AG08395 (cell line): ENCODE results near the gene TFAP2E.

Experiments used
- DNase-seq: peaks from one replicate; pipeline ENCODE4 v3.0.0; 2012; ENCODE audit warnings: mixed read lengths, low spot score

The TFAP2E gene

GRCh38 chr1:35557118-35557610 is 15.9 kb upstream of the TFAP2E start, which contains the start of gene KIAA0319L:
TSS of gene KIAA0319L (minus strand) at chr1:35557403. CDS start at chr1:35554491, 2,912 bp downstream.
- DNase-seq: peak; percentile 92

DNA sequence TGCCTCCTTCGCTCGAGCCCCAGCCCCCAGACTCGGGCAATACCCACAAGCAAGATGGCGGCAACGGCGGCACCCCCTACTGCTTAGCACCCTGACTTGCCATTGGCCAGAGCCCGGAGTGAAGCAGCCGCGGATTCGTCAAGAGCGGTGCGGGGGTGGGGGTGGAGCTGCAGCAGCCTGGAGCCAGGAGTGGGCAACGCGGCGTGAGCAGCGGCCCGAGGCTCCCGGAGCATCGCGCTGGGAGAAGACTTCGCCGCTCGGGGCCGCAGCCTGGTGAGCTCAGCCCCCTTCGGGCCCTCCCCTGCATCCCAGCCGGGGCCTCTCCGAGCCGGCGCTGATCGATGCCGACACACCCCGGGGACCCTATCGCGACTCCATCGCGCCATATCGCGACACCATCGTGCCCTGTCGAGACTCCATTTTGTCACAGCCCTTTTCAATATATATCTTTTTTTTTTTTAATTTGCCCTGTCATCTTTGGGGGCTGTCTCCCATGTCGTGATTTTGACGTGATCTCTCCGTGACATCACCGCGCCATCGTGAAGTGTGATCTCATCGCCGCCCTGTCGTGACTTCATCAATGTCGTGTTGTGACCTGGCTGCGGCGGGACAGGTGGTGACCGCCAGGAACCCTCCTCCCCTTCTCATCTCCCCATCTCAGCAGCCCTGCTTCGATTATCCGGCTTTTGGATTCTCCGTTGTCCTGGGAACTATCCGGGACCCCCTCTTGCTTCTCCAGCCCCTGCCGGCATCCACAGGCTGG is 15.3 kb upstream of the TFAP2E start, which contains the start of gene NCDN:
Gene NCDN (plus strand): TSS at position 189 of the 763 bp plus-strand sequence. CDS start 392 bp downstream, at position 581.
- DNase-seq: peak; percentile 98

DNA sequence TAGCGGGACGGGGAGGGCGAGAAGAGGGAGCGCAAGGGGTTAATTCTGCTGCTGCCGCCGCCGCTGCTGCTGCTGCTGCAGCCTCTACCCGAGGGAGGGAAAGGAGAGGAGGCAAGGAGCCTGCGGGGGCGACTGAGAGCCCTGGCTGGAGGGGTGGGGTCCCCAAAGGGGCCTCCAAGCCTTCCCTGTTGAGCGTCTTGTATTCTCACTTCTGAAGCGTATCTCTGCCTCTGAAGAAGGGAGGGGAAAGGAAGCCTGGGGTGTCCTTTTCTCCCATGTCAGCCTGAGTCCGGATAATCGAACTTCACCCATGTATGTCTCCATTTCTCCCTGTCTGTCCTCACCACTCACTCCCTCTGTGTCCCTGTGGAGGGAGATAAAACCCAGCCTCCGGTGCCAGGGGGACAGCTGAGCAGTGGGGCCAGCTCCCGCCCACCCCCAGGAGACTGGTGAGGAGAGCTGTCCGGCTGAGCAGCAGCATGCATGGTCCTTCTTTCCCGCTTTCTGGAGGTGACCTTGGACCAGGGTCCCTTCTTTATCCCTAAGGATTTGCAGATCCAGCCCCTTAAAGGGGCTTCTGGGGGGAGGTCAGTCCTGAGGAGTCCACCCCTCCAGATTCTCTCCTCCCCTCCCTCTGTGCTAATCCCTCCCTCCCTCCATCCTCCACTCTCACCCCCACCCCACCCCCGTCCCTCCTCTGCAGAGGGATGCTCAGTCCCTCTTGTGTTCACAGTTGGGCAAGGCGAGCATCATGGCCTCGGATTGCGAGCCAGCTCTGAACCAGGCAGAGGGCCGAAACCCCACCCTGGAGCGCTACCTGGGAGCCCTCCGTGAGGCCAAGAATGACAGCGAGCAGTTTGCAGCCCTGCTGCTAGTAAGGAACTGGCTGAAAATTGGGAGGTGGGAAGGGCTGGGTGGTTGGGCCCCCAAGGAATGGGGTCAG is 14.5 kb upstream of the TFAP2E start:
- DNase-seq: no peak

- DNase-seq: no peak
These were observed 13.7 kb upstream of the TFAP2E start for GRCh38 chr1:35559317-35559944.

DNA sequence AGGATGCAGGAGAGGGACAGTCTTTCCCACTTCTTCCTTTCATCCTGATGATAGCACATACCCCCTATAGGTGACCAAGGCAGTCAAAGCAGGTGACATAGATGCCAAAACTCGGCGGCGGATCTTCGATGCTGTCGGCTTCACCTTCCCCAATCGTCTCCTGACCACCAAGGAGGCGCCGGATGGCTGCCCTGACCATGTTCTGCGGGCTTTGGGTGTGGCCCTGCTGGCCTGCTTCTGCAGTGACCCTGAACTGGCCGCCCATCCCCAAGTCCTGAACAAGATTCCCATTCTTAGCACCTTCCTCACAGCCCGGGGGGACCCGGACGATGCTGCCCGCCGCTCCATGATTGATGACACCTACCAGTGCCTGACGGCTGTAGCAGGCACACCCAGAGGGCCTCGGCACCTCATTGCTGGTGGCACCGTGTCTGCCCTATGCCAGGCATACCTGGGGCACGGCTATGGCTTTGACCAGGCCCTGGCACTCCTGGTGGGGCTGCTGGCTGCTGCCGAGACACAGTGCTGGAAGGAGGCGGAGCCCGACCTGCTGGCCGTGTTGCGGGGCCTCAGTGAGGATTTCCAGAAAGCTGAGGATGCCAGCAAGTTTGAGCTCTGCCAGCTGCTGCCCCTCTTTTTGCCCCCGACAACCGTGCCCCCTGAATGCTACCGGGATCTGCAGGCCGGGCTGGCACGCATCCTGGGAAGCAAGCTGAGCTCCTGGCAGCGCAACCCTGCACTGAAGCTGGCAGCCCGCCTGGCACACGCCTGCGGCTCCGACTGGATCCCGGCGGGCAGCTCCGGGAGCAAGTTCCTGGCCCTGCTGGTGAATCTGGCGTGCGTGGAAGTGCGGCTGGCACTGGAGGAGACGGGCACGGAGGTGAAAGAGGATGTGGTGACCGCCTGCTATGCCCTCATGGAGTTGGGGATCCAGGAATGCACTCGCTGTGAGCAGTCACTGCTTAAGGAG is 12.6 kb upstream of the TFAP2E start:
- no peak for DNase-seq

DNA sequence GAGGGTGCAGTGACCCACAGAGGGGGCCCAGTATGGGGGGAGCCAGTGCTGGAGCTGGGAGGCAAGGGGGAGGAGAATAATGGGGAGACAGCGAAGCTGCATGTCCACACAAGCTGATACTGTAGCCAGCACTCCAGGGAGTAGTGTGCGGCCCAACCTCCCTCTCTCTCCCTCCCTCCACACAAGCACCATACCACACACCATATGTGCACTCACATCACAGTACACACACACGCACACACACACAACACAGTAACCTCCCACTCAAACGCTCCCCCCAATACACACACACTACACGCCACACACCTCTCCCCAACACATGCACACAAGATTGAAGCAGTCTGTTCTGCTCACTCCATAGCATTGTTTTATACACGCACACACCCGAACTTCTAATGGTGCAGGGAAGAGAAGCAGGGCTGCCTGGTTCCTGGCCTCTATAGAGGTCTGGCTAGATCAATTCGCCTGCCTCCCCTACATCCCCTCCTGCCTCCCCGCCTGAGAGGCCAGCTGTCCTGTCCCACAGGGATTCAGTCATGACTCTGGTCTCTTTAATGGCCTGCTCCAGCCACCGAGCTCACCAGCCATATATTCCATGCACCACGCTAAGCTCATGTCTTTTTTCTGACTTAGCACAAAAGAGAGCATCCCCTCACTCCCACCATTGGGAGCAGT is 11.7 kb upstream of the TFAP2E start:
- no peak for DNase-seq

DNA sequence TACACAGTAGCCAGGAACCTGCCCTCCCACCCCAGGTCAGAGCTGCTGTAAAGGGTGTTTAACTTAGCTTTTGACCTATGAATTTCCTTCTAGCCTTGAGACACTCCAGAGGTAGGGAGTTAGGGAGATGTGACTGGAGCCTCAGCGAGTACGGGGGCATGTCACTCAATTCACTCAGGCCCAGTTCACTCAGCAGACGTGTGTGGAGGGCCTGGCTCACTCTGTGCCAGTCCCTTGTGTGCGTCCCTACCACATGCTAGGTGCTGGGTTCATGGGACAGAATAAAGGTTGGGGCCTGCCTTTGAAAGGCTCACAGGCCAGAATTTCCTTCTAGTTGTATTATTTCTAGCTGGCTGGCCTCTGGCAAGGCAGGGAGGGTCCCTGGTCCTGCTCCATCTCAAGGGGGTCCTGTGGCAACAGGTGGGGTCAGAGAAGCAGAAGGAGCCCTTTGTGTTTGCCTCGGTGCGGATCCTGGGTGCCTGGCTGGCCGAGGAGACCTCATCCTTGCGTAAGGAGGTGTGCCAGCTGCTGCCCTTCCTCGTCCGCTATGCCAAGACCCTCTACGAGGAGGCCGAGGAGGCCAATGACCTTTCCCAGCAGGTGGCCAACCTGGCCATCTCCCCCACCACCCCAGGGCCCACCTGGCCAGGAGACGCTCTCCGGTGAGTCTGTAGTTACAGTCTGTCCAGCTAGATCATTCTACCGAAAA is 11.0 kb upstream of the TFAP2E start:
- no peak for DNase-seq

DNA sequence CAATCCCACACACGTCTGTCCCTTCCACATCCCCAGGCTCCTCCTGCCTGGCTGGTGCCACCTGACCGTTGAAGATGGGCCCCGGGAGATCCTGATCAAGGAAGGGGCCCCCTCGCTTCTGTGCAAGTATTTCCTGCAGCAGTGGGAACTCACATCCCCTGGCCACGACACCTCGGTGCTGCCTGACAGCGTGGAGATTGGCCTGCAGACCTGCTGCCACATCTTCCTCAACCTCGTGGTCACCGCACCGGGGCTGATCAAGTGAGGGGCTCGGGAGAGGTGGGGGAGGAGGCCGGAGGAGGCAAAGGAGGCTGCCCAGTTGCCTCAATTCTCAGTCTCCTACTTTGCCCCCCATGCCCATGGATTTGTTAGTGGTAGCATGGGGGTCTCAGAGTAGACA is 9.9 kb upstream of the TFAP2E start:
- DNase-seq: no peak

DNA sequence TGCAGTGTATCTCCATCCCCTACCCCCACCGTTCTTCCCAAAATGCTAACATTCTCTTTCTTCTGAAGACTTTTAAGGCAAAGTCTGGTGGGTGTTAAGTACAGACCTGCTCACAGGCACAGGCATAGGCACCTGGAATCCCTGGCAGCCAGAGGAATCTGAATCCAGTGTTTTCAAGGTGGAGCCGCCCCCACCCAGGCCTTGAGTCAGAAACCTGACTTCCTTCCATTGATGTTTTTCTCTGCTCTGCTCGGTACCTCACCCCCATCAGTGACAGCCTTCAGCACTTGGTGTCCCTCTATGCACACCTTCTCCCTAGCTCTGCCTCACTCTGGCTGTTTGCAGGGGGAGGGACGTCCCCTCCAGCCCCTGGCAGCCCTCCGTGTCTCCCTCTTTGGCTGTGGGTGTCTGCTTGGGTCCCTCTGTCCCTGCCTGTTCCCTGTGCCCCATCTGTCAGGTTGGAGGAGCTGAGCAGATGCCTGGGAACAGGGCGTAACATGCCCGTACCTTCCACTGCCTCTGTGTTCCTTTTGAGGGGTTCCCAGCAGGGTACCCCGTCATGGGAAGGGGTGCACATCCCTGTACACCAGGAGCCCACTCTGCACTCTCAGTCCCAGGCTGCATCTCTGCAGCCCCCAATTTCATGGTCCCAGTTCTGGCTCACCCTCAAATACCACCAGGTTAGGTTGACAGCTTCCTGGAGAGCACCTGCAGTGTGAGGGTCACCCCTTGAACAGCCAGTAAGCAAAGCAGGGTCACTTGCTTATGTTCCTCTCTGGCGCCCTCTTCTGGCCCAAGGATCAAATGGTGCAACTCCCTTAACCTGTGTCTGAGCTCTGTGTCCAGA is 8.9 kb upstream of the TFAP2E start:
- DNase-seq: peak; percentile 81

GRCh38 chr1:35564884-35565741 is 8.0 kb upstream of the TFAP2E start:
- DNase-seq: no peak

- no peak for DNase-seq
These were observed 7.4 kb upstream of the TFAP2E start for GRCh38 chr1:35565742-35566133.

- DNase-seq: no peak
These were observed 5.1 kb upstream of the TFAP2E start for GRCh38 chr1:35567947-35568558.

- DNase-seq: peak; percentile 89
These were observed 4.1 kb upstream of the TFAP2E start for GRCh38 chr1:35568975-35569395.

- DNase-seq: no peak
These were observed 3.2 kb upstream of the TFAP2E start for GRCh38 chr1:35569936-35570335.

- no peak for DNase-seq
These were observed 2.5 kb upstream of the TFAP2E start for GRCh38 chr1:35570589-35571137.

DNA sequence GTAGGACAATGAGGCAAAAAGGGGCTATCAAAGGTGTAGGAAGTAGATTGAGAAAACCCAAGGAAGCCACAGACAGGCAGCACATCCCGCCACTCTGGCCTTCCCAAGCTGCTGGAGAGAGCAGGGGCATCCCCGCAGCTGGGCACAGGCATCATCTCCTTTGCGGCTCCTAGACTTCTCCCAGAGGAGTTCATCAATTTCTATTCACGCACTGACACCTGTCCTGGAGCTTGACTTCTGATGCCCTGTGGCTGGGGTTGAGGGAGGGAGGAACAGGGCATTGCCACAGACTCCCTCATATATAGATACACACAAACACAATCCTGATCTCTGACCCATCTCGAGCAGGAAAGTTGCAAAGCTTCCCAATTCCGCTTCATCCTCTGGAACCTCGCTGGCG is 1.9 kb upstream of the TFAP2E start:
- DNase-seq: no peak

DNA sequence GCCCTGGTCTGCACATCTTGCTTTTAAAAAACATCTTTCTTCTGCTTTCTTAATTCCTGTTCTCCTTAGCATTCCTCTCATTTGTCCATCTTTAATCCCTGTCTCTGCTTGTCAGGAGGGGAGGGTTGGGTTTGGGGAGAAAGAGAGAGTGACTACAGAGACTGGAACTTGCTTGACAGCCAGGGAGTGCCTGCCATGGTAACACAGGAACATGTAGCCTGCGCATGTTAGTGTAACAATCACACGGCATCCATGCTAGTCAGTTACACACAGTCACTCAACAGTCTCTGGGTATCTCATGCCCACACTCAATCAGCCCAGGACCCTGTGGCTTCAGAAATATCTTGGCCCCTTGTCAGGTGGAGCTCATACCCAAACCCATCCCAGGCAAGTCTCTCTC is 818 bp upstream of the TFAP2E start:
- DNase-seq: no peak
